A549 (cell line): Measurements from ENCODE around the gene PARVB.

Source experiments
- CBX2 ChIP-seq: fragments of 200-600 bp; sonication (generic); IDR thresholded peaks from 2 replicates; pipeline ENCODE4 v1.6.1; 2016; ENCODE audit warnings: low read depth, mild to moderate bottlenecking, borderline replicate concordance
- CTCF ChIP-seq: fragments of >200 bp; sonication (Bioruptor Twin); formaldehyde crosslinking; IDR thresholded peaks from 3 replicates; pipeline ENCODE4 v1.5.1; 2016
- NR3C1 ChIP-seq: fragments of >200 bp; sonication (Bioruptor Twin); formaldehyde crosslinking; IDR thresholded peaks from 3 replicates; pipeline ENCODE4 v1.6.1; 2017
- POLR2A ChIP-seq: IDR thresholded peaks from 2 replicates; pipeline ENCODE4 v1.6.1; 2012; ENCODE audit warnings: mild to moderate bottlenecking, low read length
- RCOR1 ChIP-seq: fragments of 150-350 bp; IDR thresholded peaks from 2 replicates; pipeline ENCODE4 v1.6.1; 2014; ENCODE audit warnings: antibody characterized with exemption, low read length, low read depth
- RNF2 ChIP-seq: fragments of 200-600 bp; sonication (generic); IDR thresholded peaks from 2 replicates; pipeline ENCODE4 v1.6.1; 2016; ENCODE audit warnings: low read depth, mild to moderate bottlenecking, antibody characterized with exemption, moderate library complexity, borderline replicate concordance
- SMC3 ChIP-seq: fragments of >200 bp; sonication (Bioruptor Twin); formaldehyde crosslinking; IDR thresholded peaks from 3 replicates; pipeline ENCODE4 v1.6.1; 2018; ENCODE audit warnings: inconsistent platforms
- ZFP36 ChIP-seq: fragments of 450-650 bp; IDR thresholded peaks from 2 replicates; pipeline ENCODE4 v1.6.1; 2014; ENCODE audit warnings: borderline replicate concordance; ENCODE audit not compliant: partially characterized antibody
- TF ChIP-seq, protein P1 (sequence below): fragments of 200-600 bp; sonication (generic); IDR thresholded peaks from 2 replicates; pipeline ENCODE4 v1.6.1; 2016; ENCODE audit warnings: antibody characterized with exemption, mild to moderate bottlenecking, moderate library complexity

DNA sequence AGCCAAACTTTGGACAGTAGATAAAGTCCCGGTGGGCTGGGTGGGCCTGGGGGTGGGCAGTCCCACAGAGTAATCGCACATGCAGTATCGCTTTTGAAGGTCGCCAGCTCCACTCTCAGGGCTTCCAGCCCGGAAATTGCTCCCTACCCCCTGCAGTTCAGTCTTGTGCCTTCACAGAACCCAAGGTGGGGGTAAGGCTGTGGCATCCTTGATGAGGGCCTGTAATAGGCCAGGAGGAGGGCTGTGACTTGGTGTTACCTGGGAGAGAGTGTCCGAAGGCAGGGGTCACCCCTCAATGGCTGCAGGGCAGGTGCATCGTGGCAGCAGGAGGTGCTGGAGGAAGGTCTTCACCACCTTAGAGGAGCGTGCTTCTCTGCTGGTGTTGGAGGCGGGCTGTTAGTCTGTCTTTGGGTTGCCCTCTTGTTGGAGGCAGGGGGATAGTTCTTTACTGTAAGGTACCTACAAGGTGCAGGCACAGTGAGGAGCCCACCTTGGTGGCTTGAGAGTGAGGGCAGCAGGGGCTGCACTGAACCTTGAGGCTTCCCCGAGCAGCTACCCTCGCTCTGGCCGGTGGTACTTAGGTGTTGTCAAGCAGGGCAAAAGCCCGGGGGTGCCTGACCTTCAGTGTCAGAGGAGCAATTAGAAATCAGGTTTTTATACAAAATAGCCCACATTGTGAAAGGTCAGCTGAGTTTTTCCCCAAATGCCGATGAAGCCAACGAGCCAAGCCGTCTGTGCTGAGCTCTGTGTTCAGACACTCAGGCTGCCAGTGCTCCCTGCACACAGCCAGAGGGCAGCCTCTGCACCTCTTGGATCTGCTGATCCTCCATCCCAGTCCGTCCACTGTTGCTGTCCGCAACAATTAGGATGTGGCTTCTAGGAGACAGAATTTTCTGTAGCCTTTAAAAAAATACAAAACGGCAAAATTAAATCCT is 47.0 kb upstream of the PARVB start:
- TF ChIP-seq NR3C1: no peak
- no peak for TF ChIP-seq CTCF
- no peak for TF ChIP-seq SMC3
- TF ChIP-seq POLR2A: no peak
- TF ChIP-seq, protein P1, sequence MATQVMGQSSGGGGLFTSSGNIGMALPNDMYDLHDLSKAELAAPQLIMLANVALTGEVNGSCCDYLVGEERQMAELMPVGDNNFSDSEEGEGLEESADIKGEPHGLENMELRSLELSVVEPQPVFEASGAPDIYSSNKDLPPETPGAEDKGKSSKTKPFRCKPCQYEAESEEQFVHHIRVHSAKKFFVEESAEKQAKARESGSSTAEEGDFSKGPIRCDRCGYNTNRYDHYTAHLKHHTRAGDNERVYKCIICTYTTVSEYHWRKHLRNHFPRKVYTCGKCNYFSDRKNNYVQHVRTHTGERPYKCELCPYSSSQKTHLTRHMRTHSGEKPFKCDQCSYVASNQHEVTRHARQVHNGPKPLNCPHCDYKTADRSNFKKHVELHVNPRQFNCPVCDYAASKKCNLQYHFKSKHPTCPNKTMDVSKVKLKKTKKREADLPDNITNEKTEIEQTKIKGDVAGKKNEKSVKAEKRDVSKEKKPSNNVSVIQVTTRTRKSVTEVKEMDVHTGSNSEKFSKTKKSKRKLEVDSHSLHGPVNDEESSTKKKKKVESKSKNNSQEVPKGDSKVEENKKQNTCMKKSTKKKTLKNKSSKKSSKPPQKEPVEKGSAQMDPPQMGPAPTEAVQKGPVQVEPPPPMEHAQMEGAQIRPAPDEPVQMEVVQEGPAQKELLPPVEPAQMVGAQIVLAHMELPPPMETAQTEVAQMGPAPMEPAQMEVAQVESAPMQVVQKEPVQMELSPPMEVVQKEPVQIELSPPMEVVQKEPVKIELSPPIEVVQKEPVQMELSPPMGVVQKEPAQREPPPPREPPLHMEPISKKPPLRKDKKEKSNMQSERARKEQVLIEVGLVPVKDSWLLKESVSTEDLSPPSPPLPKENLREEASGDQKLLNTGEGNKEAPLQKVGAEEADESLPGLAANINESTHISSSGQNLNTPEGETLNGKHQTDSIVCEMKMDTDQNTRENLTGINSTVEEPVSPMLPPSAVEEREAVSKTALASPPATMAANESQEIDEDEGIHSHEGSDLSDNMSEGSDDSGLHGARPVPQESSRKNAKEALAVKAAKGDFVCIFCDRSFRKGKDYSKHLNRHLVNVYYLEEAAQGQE: no peak
- no peak for TF ChIP-seq CBX2
- TF ChIP-seq RNF2: no peak
- TF ChIP-seq ZFP36: no peak
- no peak for TF ChIP-seq RCOR1
